ENCODE data around the gene CD81.

CD81 gene

GRCh38 chr11:2381494-2382128 is 4.5 kb downstream of the CD81 start:
- no peak overlapping the region for H3K4me3 ChIP-seq (ENCODE audit: low read depth, low read length)
- no peak for TF ChIP-seq CTCF (IDR thresholded peaks at IDR 0.05; ENCODE audit: low read depth, low read length)
- in situ Hi-C loops (cut with HindIII; ENCODE audit: low sequenced_read_pairs) = no loop called here

GRCh38 chr11:2382129-2382517 is 5.0 kb downstream of the CD81 start:
- no peak overlapping the region for H3K4me3 ChIP-seq (ENCODE audit: low read depth, low read length)
- no peak for DNase-seq (ENCODE audit: low read depth, low spot score)
- TF ChIP-seq CTCF (IDR thresholded peaks at IDR 0.05; ENCODE audit: low read depth, low read length) = no peak
- in situ Hi-C loops (cut with HindIII; ENCODE audit: low sequenced_read_pairs) = no loop called here

More at GRCh38 chr11:2381494-2382128, 4.5 kb downstream of the CD81 start:
- DNase-seq (ENCODE audit: low read depth, low spot score) = no peak

GRCh38 chr11:2382936-2383851 is 6.1 kb downstream of the CD81 start:
- H3K4me3 ChIP-seq (ENCODE audit: low read depth, low read length) = no peak overlapping the region
- no peak for TF ChIP-seq CTCF (IDR thresholded peaks at IDR 0.05; ENCODE audit: low read depth, low read length)
- in situ Hi-C loops (cut with HindIII; ENCODE audit: low sequenced_read_pairs) = no loop called here
- no peak for DNase-seq (ENCODE audit: low read depth, low spot score)

GRCh38 chr11:2383852-2384804 is 7.0 kb downstream of the CD81 start:
- TF ChIP-seq CTCF (IDR thresholded peaks at IDR 0.05; ENCODE audit: low read depth, low read length) = no peak
- in situ Hi-C loops (cut with HindIII; ENCODE audit: low sequenced_read_pairs) = no loop called here
- H3K4me3 ChIP-seq (ENCODE audit: low read depth, low read length) = no peak overlapping the region
- no peak for DNase-seq (ENCODE audit: low read depth, low spot score)

- in situ Hi-C loops (cut with HindIII; ENCODE audit: low sequenced_read_pairs) = no loop called here
- no peak for DNase-seq (ENCODE audit: low read depth, low spot score)
- no peak overlapping the region for H3K4me3 ChIP-seq (ENCODE audit: low read depth, low read length)
- no peak for TF ChIP-seq CTCF (IDR thresholded peaks at IDR 0.05; ENCODE audit: low read depth, low read length)
These were observed 8.3 kb downstream of the CD81 start for GRCh38 chr11:2385156-2386151.

All from astrocyte of the spinal cord (primary cell).